DMS 273 (cell line): ENCODE measurements around the gene CCDC33.

Experiments used
- DNase-seq: peaks from one replicate; lab custom pipeline; 2025; ENCODE audit not compliant: unreplicated experiment; lab: John Stamatoyannopoulos, UW

Gene CCDC33

GRCh38 chr15:74257623-74258022 lies 21.5 kb downstream of the CCDC33 start:
- no peak for DNase-seq

GRCh38 chr15:74258456-74259291 lies 22.5 kb downstream of the CCDC33 start:
- DNase-seq, result peak; percentile 63

- peak; percentile 39 for DNase-seq
These were observed 23.1 kb downstream of the CCDC33 start for GRCh38 chr15:74259292-74259648.

- DNase-seq, result no peak
These were observed 23.9 kb downstream of the CCDC33 start for GRCh38 chr15:74259821-74260607.

GRCh38 chr15:74261041-74261440 lies 24.9 kb downstream of the CCDC33 start:
- no peak for DNase-seq

GRCh38 chr15:74261685-74262084 lies 25.6 kb downstream of the CCDC33 start:
- DNase-seq, result no peak

GRCh38 chr15:74262151-74262550 lies 26.0 kb downstream of the CCDC33 start:
- DNase-seq, result no peak

GRCh38 chr15:74262625-74263024 lies 26.5 kb downstream of the CCDC33 start:
- DNase-seq, result no peak

- no peak for DNase-seq
These were observed 27.3 kb downstream of the CCDC33 start for GRCh38 chr15:74263466-74263865.

GRCh38 chr15:74264081-74264501 lies 28.0 kb downstream of the CCDC33 start:
- DNase-seq, result no peak

GRCh38 chr15:74265046-74265639 lies 29.0 kb downstream of the CCDC33 start:
- DNase-seq, result peak; percentile 31

- no peak for DNase-seq
These were observed 31.9 kb downstream of the CCDC33 start for GRCh38 chr15:74268020-74268419.

GRCh38 chr15:74269362-74270035 lies 33.4 kb downstream of the CCDC33 start:
- DNase-seq, result no peak

GRCh38 chr15:74270155-74270554 lies 34.0 kb downstream of the CCDC33 start:
- DNase-seq, result no peak

- DNase-seq, result no peak
These were observed 34.9 kb downstream of the CCDC33 start for GRCh38 chr15:74270854-74271520.

- no peak for DNase-seq
These were observed 36.7 kb downstream of the CCDC33 start for GRCh38 chr15:74272812-74273211.

GRCh38 chr15:74274470-74275038 lies 38.4 kb downstream of the CCDC33 start:
- DNase-seq, result no peak

GRCh38 chr15:74275957-74276356 lies 39.8 kb downstream of the CCDC33 start:
- DNase-seq, result peak; percentile 63

- no peak for DNase-seq
These were observed 40.4 kb downstream of the CCDC33 start for GRCh38 chr15:74276560-74276959.

- DNase-seq, result no peak
These were observed 41.2 kb downstream of the CCDC33 start for GRCh38 chr15:74277242-74277810.
